Measurements from ENCODE around the gene IGFALS.

Gene IGFALS

GRCh38 chr16:1744338-1744840, 49.1 kb downstream of the IGFALS start:
- DNase-seq (ENCODE audit: low spot score), result no peak

- DNase-seq (ENCODE audit: low spot score), result no peak
Observed at GRCh38 chr16:1743376-1744337, 49.8 kb downstream of the IGFALS start.

- DNase-seq (ENCODE audit: low spot score), result no peak
Observed at GRCh38 chr16:1741553-1742165, 51.8 kb downstream of the IGFALS start.

DNA sequence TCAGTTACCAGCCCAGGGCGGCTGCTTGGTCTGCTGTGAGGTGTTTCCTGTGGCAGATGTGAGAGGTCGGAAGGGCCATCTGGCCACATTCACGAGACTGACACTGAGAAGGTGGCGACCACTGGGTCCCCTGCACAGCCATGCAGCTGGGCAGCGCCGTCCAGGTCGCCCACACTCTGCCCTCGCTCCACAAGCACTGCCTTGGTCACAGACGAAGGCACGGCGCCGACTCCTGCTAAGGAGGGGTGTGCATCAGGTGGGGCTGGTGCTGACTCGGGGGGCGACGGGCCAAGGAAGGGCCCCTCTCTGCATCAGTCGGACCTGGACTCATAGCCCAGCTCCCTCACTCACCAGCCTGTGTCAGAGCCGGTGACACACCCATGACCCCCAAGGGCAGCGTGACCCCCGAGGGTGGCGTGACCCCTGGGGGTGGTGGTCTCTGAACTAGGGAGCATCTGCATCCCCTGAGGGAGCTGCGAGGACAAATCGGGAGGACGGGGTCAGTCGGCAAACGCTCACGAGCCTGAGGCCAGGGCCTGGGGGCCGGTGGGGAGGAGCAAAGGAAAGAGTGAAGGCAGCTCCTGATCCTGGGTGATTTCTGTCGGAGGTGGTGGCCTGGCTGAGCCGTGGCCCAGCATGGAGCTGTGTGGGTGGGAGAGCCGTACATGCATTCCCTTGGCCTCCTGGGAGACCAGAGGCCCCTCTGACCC, 52.6 kb downstream of the IGFALS start:
- no peak for DNase-seq (ENCODE audit: low spot score)

Data from left forelimb (tissue), 1 donor.